GM13977 (cell line): ENCODE measurements around the gene VEPH1.

Source experiments
- DNase-seq: peaks from one replicate; pipeline ENCODE4 v3.0.0; 2012; ENCODE audit warnings: low spot score
- in situ Hi-C: fragments of 300-500 bp; cut with MboI; formaldehyde crosslinking; loops from one replicate; pipeline ENCODE4 v1.12.0; 2022; ENCODE audit warnings: low sequenced_read_pairs, low pct_unique_long_range_greater_than_20kb, mixed read lengths, inconsistent platforms; ENCODE audit not compliant: unreplicated experiment
- TF ChIP-seq, protein P1 (sequence below): IDR thresholded peaks from 2 replicates; pipeline ENCODE4 v1.5.1; 2012; ENCODE audit warnings: mild to moderate bottlenecking, control low read depth; ENCODE audit not compliant: insufficient read depth; ENCODE audit errors: extremely low read depth, missing control alignments

Gene VEPH1

DNA sequence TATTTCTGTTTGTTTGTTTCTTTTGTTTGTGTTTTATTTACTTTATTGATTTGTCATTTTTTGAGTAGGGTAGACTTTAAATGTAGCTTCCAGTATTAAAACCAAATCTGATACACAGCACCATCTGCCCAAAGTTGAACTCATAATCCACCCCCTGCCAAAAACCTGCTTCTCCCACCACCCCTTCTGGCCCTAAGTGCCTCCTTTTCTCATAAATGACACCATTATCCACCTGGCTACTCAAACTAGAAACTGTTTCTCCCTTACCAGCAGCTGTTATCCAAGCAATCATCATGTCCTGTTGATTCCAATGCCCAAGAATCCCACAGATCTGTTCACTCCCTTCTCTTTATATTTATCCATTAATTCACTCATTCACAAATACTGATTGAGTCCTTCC lies 88.4 kb downstream of the VEPH1 start:
- in situ Hi-C loops = no loop called here
- TF ChIP-seq, protein P1, sequence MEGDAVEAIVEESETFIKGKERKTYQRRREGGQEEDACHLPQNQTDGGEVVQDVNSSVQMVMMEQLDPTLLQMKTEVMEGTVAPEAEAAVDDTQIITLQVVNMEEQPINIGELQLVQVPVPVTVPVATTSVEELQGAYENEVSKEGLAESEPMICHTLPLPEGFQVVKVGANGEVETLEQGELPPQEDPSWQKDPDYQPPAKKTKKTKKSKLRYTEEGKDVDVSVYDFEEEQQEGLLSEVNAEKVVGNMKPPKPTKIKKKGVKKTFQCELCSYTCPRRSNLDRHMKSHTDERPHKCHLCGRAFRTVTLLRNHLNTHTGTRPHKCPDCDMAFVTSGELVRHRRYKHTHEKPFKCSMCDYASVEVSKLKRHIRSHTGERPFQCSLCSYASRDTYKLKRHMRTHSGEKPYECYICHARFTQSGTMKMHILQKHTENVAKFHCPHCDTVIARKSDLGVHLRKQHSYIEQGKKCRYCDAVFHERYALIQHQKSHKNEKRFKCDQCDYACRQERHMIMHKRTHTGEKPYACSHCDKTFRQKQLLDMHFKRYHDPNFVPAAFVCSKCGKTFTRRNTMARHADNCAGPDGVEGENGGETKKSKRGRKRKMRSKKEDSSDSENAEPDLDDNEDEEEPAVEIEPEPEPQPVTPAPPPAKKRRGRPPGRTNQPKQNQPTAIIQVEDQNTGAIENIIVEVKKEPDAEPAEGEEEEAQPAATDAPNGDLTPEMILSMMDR = no peak
- DNase-seq = no peak

DNA sequence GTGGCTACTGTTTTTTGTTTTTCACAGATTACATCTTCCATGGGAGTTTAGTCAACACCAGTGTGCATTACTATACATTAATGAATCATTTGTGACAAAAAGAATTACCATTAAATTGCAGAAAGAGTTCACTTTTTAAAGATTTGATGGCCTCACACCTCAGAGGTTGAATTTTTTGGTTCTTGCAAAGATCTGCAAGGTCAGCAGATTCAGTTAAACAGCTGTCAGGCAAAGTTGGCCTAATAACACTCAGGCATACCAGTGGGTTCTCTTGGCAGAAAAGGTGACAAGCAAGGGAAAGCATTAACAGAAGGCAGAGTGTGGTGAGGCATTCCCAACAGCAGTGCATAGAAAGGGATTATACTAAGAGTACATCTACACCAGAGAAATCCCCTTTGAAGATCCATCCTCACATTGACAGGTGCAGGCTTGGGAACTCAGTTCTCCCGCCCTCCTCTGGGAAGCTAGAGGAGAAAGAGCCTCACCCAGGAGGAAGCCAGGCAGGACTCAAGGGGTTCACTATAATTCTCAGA lies 90.8 kb downstream of the VEPH1 start:
- in situ Hi-C loops = no loop called here
- no peak for DNase-seq
- TF ChIP-seq, protein P1 = no peak

DNA sequence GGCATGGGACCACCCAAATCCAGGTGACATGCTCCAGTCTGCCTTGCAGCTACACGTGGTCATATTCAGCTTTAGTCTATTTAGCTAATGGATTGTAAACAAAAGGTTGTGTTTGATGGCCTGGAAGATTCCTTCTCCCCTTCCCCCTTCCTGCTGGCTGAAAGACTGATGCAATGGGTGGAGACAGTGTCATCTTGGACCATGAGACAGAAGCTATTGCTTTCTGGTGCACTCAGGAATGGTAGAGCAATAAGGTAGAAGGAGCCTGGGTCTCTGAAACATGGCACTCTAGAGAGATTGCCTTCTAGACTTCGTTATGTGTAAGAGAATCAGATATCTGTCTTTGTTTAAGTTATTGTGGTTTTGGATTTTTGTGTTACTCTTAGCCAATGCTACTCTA lies 92.3 kb downstream of the VEPH1 start:
- in situ Hi-C loops = no loop called here
- TF ChIP-seq, protein P1 = no peak
- no peak for DNase-seq

DNA sequence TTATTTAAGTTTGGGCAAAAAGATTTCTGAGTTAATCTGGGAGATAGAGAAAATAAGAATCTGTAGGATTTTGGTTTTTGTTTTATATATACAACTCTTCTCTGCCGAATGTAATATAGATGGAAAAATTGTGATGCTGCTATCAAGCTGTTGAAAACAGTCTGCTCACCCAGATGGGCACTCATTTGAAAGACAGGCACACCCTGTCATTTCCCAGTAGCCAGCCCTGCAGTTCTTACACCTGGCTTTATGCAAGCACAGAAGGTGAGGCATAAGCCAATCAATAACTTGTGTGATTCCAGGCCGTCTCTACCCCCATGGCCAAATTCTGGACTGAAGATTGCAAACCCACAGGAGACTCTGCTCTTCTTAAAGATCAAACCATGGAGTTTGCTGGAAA lies 93.7 kb downstream of the VEPH1 start:
- in situ Hi-C loops = no loop called here
- DNase-seq = no peak
- TF ChIP-seq, protein P1 = no peak

DNA sequence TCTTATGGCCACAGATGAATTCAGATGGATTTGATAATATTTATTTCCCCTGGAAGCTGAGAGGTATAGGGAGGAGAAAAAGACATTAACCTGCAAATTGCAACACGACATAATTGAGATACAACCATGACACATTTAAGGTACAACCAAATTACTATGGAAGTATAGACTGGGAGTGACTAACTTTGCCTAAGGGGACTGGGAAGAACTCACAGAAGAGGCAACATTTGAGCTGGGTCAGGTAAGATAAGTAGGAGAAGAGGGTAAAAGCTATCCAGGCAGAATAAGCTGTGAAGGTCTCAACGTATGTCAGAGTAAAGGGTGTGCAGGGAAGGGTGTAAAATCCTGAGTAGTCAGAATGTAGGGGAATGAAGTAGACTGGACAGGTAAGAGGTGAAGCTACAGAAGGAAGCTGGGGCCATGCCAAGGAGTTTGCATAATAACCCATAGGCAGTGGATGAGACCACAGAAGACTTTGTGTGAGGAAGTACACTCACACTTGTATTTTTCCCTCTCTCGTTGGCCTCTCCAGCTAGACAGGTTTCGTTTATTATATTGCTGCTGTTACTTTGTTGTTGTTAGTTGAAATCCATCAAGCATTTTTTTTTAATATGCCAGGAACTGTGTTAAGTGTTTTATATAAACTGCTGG lies 94.6 kb downstream of the VEPH1 start:
- TF ChIP-seq, protein P1 = no peak
- in situ Hi-C loops = no loop called here
- no peak for DNase-seq

DNA sequence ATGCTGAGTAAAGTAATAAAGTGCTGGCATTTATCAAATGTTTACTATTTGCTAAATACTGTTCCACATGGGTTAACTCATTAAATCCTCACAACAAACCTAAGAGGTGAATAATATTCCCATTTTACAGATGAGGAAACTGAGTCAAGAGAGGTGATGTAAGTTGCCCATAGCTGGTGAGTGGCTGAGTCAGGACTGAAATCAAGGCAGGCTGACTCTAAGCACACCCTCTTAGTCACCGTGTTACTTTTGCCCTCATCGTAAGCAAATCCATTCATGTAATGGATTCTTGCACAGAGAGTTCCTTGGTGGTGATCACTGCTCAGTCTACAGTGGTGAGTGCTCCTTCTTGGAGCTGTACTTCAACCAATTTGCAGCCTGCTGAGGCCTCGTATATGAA lies 95.4 kb downstream of the VEPH1 start:
- in situ Hi-C loops = no loop called here
- DNase-seq = no peak
- TF ChIP-seq, protein P1 = no peak
